ENCODE data around the gene PRICKLE4.
"Not testable (repeated sequence)": the region's sequence is repeated elsewhere in the genome, so short reads cannot be mapped to it uniquely, and the experiment has no call there.

The PRICKLE4 gene

DNA sequence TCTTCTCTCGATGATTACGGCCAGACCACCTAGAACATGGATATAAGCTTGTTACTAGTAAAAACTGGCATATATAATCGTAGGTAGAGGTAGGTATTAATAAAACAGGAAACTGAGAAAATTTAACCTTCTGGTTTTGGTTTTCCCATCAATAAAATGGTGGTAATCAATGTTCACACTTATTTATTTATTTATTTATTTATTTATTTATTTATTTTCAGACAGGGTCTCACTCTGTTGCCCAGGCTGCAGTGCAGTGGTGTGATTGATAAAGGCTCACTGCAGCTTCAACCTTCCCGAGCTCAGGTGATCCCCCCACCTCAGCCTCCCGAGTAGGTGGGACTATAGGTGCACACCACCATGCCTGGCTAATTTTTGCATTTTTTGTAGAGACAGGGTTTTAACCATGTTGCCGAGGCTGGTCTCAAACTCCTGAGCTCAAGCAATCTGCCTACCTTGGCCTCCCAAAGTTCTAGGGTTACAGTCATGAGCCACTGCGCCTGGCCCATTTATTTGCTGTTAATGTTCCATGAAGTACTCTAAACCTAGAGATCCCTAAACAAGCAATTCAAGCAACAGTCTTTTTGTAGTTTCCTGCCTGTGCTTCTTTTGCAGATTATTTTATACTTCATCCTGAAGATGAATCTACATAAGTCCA lies 18.4 kb downstream of the PRICKLE4 start:
- DNase-seq (ENCODE audit: low spot score): no peak

- DNase-seq (ENCODE audit: low spot score): no peak
These were observed 19.0 kb downstream of the PRICKLE4 start for GRCh38 chr6:41799559-41799911.

DNA sequence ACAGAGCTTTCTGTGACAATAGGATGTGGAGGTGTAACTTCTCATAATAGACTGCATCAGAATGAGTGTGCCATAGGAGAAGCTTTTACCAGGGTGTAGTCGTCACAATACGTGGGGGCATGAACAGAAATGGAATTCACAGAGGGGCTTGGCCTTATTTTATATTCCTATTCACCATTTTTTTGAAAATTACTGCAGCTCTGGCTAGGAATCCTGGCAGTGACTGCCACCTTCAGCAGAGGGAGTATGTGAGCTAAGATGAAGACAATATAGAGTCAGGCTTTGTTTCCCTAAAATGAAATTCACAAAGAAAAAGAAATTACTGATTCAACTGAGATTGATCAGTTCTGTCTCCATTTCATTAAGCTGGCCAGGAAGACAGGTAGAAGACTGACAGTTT lies 20.8 kb downstream of the PRICKLE4 start:
- no peak for DNase-seq (ENCODE audit: low spot score)

GRCh38 chr6:41805830-41806774 lies 25.5 kb downstream of the PRICKLE4 start:
- DNase-seq (ENCODE audit: low spot score): no peak

DNA sequence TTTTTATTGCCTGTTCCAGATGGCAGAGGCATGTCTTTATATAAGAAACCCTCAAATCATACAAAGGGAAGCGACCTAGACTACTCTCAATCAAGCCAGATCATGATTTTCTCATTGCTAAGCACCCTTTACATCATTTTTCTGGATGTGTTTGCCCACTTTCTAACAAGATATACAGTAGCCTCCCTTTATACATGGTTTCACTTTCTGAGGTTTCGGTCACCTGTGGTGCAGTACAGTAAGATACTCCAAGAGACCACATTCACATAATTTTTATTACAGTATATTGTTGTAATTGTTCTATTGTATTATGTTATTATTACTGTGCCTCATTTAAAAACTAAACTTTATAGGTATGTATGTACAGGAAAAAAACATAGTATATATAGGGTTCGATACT lies 30.5 kb downstream of the PRICKLE4 start:
- DNase-seq (ENCODE audit: low spot score): no peak

DNA sequence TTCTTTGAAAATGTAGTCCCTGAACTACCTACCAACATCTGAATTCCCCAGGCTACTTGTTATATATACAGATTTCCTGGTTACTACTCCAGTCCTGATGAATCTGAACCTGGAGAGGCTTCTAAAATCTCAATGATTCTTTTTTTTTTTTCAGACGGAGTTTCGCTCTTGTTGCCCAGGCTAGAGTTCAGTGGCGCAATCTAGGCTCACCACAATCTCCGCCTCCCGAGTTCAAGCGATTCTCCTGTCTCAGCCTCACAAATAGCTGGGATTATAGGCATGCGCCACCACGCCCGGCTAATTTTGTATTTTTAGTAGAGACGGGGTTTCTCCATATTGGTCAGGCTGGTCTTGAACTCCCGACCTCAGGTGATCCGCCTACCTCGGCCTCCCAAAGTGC lies 31.4 kb downstream of the PRICKLE4 start:
- not testable (repeated sequence) for DNase-seq (ENCODE audit: low spot score)

DNA sequence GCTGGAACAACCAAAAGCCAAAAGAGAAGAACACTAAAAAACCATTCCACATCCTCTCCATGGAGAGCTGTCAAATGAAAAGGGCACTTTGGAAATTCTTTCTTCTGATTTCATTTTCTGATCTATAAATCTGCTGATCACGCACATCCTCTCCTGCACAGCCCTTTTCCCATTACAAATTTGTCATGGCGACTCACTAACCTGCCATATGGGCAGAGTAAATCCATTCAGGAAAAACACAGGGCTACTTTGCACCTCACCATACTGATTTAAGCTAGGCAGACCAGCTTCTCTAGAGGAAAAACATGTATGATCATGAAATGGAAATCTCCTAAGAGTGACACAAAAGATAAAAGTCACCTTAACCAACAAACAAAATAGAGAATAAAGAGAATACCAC lies 32.9 kb downstream of the PRICKLE4 start:
- DNase-seq (ENCODE audit: low spot score): no peak

GRCh38 chr6:41813956-41814355 lies 33.4 kb downstream of the PRICKLE4 start:
- no peak for DNase-seq (ENCODE audit: low spot score)

GRCh38 chr6:41814629-41815028 lies 34.0 kb downstream of the PRICKLE4 start:
- no peak for DNase-seq (ENCODE audit: low spot score)

DNA sequence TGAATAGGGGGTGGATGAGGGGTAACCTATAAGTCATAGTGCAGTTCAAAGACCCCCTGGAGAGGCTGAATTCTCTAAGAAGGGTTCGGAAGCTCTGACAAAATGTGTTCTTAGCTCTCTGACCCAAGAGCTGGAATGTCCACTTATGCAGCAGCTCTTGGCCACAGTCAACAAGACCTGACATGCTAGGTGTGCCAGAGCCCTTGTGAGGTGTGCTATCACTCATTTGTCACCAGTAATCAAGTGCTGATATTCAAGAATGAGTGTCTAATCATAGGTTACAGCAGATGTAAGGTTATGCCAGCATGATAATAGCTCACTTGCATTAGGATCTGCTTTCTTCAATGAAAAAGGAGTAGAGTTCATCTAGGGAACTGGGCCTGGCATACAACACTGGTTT lies 35.0 kb downstream of the PRICKLE4 start:
- no peak for DNase-seq (ENCODE audit: low spot score)

GRCh38 chr6:41818271-41819054 lies 37.9 kb downstream of the PRICKLE4 start:
- DNase-seq (ENCODE audit: low spot score): no peak

GRCh38 chr6:41821266-41821665 lies 40.7 kb downstream of the PRICKLE4 start:
- DNase-seq (ENCODE audit: low spot score): no peak

DNA sequence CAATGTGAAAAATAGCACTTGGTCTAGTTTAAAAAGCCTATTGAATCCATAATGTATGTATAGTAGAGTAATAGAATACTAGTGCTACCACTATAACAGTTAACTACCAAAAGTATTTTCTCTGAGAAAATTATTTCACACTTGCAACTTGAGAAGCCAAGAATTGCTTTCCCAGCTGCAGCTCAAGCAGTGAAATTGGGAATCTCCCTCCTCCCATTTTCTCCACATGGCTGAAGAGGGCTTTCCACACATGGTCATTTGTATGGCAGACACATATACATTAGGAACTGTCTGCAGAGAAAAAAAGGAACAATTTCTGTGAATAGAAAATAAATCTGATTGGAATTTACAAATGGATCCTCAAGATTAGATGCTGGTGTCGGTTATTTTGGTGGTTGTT lies 41.4 kb downstream of the PRICKLE4 start:
- DNase-seq (ENCODE audit: low spot score): no peak

GRCh38 chr6:41823178-41823577 lies 42.6 kb downstream of the PRICKLE4 start:
- no peak for DNase-seq (ENCODE audit: low spot score)

DNA sequence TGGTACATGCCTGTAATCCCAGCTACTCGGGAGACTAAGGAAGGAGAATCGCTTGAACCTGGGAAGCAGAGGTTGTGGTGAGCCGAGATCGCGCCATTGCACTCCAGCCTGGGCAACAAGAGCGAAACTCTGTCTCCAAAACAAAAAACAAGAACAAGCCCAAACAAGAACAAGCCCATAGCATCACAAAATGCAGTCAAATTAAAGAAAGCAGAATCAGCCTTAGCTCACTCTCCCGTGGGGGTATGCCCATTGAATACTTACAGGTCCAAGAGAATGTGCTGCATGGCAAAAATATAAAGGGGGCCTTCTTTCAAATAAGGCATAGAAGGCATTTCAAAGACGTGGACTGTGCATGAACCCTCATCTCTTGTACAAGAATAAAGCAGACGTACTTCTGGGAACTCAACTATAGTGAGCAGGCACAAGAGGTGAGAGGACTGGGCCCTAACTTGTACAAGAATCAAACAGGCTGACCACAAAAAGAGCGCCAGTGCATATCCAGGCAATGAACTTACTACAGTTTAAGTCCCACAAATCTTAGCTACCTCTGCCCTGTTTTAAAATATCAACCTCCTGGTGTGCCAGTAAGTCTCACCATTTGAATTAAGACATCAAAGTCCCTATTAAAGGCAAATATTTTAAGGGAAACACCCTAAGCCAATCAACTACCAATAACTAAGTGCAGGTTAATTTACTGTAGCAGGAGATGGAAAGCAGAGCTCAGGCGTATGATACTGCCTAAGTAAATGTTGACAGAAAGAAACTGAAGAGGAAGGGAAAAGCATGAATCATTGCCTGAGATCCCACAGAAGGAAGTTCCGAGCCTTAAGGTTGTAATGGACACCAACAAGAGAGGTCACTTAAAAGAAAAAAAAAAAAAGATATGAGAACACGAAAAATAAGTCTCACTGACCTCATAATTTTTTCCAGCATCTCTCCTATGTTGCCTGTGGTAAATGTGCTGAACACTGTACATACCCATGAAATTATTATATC lies 44.3 kb downstream of the PRICKLE4 start:
- DNase-seq (ENCODE audit: low spot score): no peak

GRCh38 chr6:41826343-41827022 lies 45.9 kb downstream of the PRICKLE4 start:
- DNase-seq (ENCODE audit: low spot score): no peak

- no peak for DNase-seq (ENCODE audit: low spot score)
These were observed 51.7 kb downstream of the PRICKLE4 start for GRCh38 chr6:41832263-41832662.

GRCh38 chr6:41836022-41836659 lies 55.6 kb downstream of the PRICKLE4 start:
- DNase-seq (ENCODE audit: low spot score): no peak

DNA sequence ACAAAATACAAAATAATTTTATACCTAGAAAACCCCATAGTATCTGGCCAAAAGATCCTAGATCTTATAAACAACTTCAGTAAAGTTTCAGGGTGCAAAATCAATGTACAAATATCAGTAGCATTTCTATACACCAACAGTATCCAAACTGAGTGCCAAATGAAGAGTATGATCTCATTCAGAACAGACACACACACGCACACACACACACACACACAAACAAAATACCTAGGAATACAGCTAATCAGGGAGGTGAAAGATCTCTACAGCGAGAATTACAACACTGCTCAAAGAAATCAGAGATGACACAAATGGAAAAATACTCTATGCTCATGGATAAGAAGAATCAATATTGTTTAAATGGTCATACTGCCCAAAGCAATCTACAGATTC lies 56.1 kb downstream of the PRICKLE4 start:
- no peak for DNase-seq (ENCODE audit: low spot score)

All from CD4-positive, alpha-beta T cell treated with Interleukin-15 for 4 hours (primary cell).